WTC11 (cell line): Measurements from ENCODE around the gene NUB1. TPM values are rescaled to one million over a fixed set of nuclear protein-coding genes. Genes with fewer than 3 reads are reported as not detected.

Experiments
- ATAC-seq: fragments of 200-7000 bp; cut with Tn5 transposase; 2 replicates; pipeline ENCODE4 v1.10.0; 2021; ENCODE audit warnings: mild to moderate bottlenecking, moderate library complexity
- CTCF ChIA-PET: fragments of 300-600 bp; sonication (Branson Sonifier 250); formaldehyde crosslinking; loops from one replicate; lab custom pipeline; 2021; ENCODE audit warnings: antibody characterized with exemption; lab: Charles Lee
- POLR2A ChIA-PET: fragments of 350-600 bp; sonication (Branson Sonifier 250); formaldehyde crosslinking; loops from one replicate; lab custom pipeline; 2021; ENCODE audit warnings: antibody characterized with exemption; lab: Charles Lee
- DNase-seq: peaks from one replicate; pipeline ENCODE4 v3.0.0; 2021; ENCODE audit warnings: low spot score
- H3K27ac Mint-ChIP-seq: 2 replicates; pipeline ENCODE4 v1.8.0; 2021; ENCODE audit warnings: mixed read lengths
- H3K27me3 Mint-ChIP-seq: 2 replicates; pipeline ENCODE4 v1.8.0; 2021; ENCODE audit warnings: low read depth, mild to moderate bottlenecking, moderate library complexity, mixed read lengths
- H3K36me3 Mint-ChIP-seq: 2 replicates; pipeline ENCODE4 v1.8.0; 2021; ENCODE audit warnings: mixed read lengths
- H3K4me1 Mint-ChIP-seq: 2 replicates; pipeline ENCODE4 v1.8.0; 2022; ENCODE audit warnings: mixed read lengths
- H3K4me3 Mint-ChIP-seq: 2 replicates; pipeline ENCODE4 v1.8.0; 2021; ENCODE audit warnings: mild to moderate bottlenecking, moderate library complexity, mixed read lengths
- H3K9me3 Mint-ChIP-seq: 2 replicates; pipeline ENCODE4 v1.8.0; 2021; ENCODE audit warnings: mixed read lengths
- E2F1 ChIP-seq: sonication (generic); formaldehyde crosslinking; IDR thresholded peaks from 2 replicates; pipeline ENCODE4 v1.8.0; 2022; ENCODE audit warnings: mild to moderate bottlenecking, missing genetic modification reagents
- FOXP4 ChIP-seq: sonication (generic); formaldehyde crosslinking; IDR thresholded peaks from 2 replicates; pipeline ENCODE4 v1.8.0; 2022; ENCODE audit warnings: mild to moderate bottlenecking, missing genetic modification reagents
- IRF1 ChIP-seq: sonication (generic); formaldehyde crosslinking; IDR thresholded peaks from 2 replicates; pipeline ENCODE4 v1.8.0; 2023; ENCODE audit warnings: missing genetic modification reagents
- JAZF1 ChIP-seq: fragments of 250-450 bp; sonication (Bioruptor Pico); IDR thresholded peaks from 2 replicates; pipeline ENCODE4 v1.9.0; 2021; ENCODE audit warnings: moderate library complexity, mild to moderate bottlenecking, inconsistent platforms
- JUN ChIP-seq: sonication (generic); formaldehyde crosslinking; IDR thresholded peaks from 2 replicates; pipeline ENCODE4 v1.8.0; 2023; ENCODE audit warnings: mild to moderate bottlenecking, missing genetic modification reagents
- NFE2L1 ChIP-seq: sonication (generic); formaldehyde crosslinking; IDR thresholded peaks from 2 replicates; pipeline ENCODE4 v1.8.1; 2023; ENCODE audit warnings: missing genetic modification reagents
- NR1H2 ChIP-seq: sonication (generic); formaldehyde crosslinking; IDR thresholded peaks from 2 replicates; pipeline ENCODE4 v1.9.0; 2021; ENCODE audit warnings: mild to moderate bottlenecking, moderate library complexity, missing genetic modification reagents
- TEAD1 ChIP-seq: sonication (generic); formaldehyde crosslinking; IDR thresholded peaks from 2 replicates; pipeline ENCODE4 v1.8.0; 2022; ENCODE audit warnings: mild to moderate bottlenecking, missing genetic modification reagents
- TEAD4 ChIP-seq: sonication (generic); formaldehyde crosslinking; IDR thresholded peaks from 2 replicates; pipeline ENCODE4 v1.8.0; 2022; ENCODE audit warnings: mild to moderate bottlenecking, missing genetic modification reagents
- ZNF121 ChIP-seq: sonication (generic); formaldehyde crosslinking; IDR thresholded peaks from 2 replicates; pipeline ENCODE4 v1.8.0; 2023; ENCODE audit warnings: missing genetic modification reagents
- ZNF232 ChIP-seq: sonication (generic); formaldehyde crosslinking; IDR thresholded peaks from 2 replicates; pipeline ENCODE4 v1.8.0; 2022; ENCODE audit warnings: mild to moderate bottlenecking, missing genetic modification reagents
- ZNF416 ChIP-seq: fragments of 250-450 bp; sonication (Bioruptor Pico); IDR thresholded peaks from 2 replicates; pipeline ENCODE4 v1.9.0; 2021; ENCODE audit warnings: mild to moderate bottlenecking, inconsistent platforms
- ZNF423 ChIP-seq: fragments of 250-450 bp; sonication (Bioruptor Pico); IDR thresholded peaks from 2 replicates; pipeline ENCODE4 v2.1.2; 2022; ENCODE audit warnings: mild to moderate bottlenecking, moderate library complexity
- ZNF512 ChIP-seq: sonication (generic); formaldehyde crosslinking; IDR thresholded peaks from 2 replicates; pipeline ENCODE4 v1.8.1; 2022; ENCODE audit warnings: missing genetic modification reagents, borderline replicate concordance
- ZNF532 ChIP-seq: fragments of 250-450 bp; sonication (Bioruptor Pico); IDR thresholded peaks from 2 replicates; pipeline ENCODE4 v1.9.0; 2021; ENCODE audit warnings: mild to moderate bottlenecking, borderline replicate concordance
- total RNA-seq: library from RNA; stranded (reverse); gene quantifications from 3 replicates; pipeline ENCODE4 v1.2.3, GENCODE V29; 2021
- TF ChIP-seq, protein P1 (sequence below): fragments of 250-450 bp; sonication (Bioruptor Pico); IDR thresholded peaks from 2 replicates; pipeline ENCODE4 v1.8.0; 2021; ENCODE audit warnings: mild to moderate bottlenecking
- TF ChIP-seq, protein P2 (sequence below): sonication (generic); formaldehyde crosslinking; IDR thresholded peaks from 2 replicates; pipeline ENCODE4 v1.8.1; 2023; ENCODE audit warnings: mild to moderate bottlenecking, missing genetic modification reagents, moderate library complexity
- TF ChIP-seq, protein P3 (sequence below): sonication (generic); formaldehyde crosslinking; IDR thresholded peaks from 2 replicates; pipeline ENCODE4 v1.8.0; 2023; ENCODE audit warnings: missing genetic modification reagents, mild to moderate bottlenecking, borderline replicate concordance
- TF ChIP-seq, protein P4 (sequence below): sonication (generic); formaldehyde crosslinking; IDR thresholded peaks from 2 replicates; pipeline ENCODE4 v1.8.1; 2023; ENCODE audit warnings: mild to moderate bottlenecking, missing genetic modification reagents

NUB1 gene
- total RNA-seq, 1 experiment from 2014 or later, result 38.3 TPM

GRCh38 chr7:151424799-151425198 is 83.2 kb downstream of the NUB1 start:
- peaks cover 16% of the 10 kb centered on the region for H3K36me3 Mint-ChIP-seq
- CTCF ChIA-PET, result no interaction called here
- H3K9me3 Mint-ChIP-seq, result peaks cover 32% of the 10 kb centered on the region
- H3K27me3 Mint-ChIP-seq, result peaks cover 30% of the 10 kb centered on the region
- ATAC-seq (no peak), DNase-seq (no peak)
- H3K27ac Mint-ChIP-seq, result no peak overlapping the region
- peaks cover 26% of the 10 kb centered on the region for H3K4me1 Mint-ChIP-seq
- POLR2A ChIA-PET, result no interaction called here
- no peak overlapping the region for H3K4me3 Mint-ChIP-seq
- no peak for TF ChIP-seq NR1H2 (CRISPR knock-in tag)
- no peak for TF ChIP-seq NFE2L1 (CRISPR knock-in tag)
- TF ChIP-seq ZNF232 (CRISPR knock-in tag), result no peak
- TF ChIP-seq, protein P1, sequence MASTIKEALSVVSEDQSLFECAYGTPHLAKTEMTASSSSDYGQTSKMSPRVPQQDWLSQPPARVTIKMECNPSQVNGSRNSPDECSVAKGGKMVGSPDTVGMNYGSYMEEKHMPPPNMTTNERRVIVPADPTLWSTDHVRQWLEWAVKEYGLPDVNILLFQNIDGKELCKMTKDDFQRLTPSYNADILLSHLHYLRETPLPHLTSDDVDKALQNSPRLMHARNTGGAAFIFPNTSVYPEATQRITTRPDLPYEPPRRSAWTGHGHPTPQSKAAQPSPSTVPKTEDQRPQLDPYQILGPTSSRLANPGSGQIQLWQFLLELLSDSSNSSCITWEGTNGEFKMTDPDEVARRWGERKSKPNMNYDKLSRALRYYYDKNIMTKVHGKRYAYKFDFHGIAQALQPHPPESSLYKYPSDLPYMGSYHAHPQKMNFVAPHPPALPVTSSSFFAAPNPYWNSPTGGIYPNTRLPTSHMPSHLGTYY (CRISPR knock-in tag), result no peak
- TF ChIP-seq, protein P2, sequence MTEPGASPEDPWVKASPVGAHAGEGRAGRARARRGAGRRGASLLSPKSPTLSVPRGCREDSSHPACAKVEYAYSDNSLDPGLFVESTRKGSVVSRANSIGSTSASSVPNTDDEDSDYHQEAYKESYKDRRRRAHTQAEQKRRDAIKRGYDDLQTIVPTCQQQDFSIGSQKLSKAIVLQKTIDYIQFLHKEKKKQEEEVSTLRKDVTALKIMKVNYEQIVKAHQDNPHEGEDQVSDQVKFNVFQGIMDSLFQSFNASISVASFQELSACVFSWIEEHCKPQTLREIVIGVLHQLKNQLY (CRISPR knock-in tag), result no peak
- no peak for TF ChIP-seq ZNF512 (CRISPR knock-in tag)
- no peak for TF ChIP-seq JUN
- TF ChIP-seq FOXP4 (CRISPR knock-in tag), result no peak
- no peak for TF ChIP-seq IRF1 (CRISPR knock-in tag)
- TF ChIP-seq, protein P3, sequence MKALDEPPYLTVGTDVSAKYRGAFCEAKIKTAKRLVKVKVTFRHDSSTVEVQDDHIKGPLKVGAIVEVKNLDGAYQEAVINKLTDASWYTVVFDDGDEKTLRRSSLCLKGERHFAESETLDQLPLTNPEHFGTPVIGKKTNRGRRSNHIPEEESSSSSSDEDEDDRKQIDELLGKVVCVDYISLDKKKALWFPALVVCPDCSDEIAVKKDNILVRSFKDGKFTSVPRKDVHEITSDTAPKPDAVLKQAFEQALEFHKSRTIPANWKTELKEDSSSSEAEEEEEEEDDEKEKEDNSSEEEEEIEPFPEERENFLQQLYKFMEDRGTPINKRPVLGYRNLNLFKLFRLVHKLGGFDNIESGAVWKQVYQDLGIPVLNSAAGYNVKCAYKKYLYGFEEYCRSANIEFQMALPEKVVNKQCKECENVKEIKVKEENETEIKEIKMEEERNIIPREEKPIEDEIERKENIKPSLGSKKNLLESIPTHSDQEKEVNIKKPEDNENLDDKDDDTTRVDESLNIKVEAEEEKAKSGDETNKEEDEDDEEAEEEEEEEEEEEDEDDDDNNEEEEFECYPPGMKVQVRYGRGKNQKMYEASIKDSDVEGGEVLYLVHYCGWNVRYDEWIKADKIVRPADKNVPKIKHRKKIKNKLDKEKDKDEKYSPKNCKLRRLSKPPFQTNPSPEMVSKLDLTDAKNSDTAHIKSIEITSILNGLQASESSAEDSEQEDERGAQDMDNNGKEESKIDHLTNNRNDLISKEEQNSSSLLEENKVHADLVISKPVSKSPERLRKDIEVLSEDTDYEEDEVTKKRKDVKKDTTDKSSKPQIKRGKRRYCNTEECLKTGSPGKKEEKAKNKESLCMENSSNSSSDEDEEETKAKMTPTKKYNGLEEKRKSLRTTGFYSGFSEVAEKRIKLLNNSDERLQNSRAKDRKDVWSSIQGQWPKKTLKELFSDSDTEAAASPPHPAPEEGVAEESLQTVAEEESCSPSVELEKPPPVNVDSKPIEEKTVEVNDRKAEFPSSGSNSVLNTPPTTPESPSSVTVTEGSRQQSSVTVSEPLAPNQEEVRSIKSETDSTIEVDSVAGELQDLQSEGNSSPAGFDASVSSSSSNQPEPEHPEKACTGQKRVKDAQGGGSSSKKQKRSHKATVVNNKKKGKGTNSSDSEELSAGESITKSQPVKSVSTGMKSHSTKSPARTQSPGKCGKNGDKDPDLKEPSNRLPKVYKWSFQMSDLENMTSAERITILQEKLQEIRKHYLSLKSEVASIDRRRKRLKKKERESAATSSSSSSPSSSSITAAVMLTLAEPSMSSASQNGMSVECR (CRISPR knock-in tag), result no peak
- TF ChIP-seq ZNF423, result no peak
- TF ChIP-seq ZNF532 (CRISPR knock-in tag), result no peak
- TF ChIP-seq E2F1, result no peak
- no peak for TF ChIP-seq TEAD4
- no peak for TF ChIP-seq JAZF1 (CRISPR knock-in tag)
- TF ChIP-seq ZNF121, result no peak
- TF ChIP-seq, protein P4, sequence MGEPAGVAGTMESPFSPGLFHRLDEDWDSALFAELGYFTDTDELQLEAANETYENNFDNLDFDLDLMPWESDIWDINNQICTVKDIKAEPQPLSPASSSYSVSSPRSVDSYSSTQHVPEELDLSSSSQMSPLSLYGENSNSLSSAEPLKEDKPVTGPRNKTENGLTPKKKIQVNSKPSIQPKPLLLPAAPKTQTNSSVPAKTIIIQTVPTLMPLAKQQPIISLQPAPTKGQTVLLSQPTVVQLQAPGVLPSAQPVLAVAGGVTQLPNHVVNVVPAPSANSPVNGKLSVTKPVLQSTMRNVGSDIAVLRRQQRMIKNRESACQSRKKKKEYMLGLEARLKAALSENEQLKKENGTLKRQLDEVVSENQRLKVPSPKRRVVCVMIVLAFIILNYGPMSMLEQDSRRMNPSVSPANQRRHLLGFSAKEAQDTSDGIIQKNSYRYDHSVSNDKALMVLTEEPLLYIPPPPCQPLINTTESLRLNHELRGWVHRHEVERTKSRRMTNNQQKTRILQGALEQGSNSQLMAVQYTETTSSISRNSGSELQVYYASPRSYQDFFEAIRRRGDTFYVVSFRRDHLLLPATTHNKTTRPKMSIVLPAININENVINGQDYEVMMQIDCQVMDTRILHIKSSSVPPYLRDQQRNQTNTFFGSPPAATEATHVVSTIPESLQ (CRISPR knock-in tag), result no peak
- TF ChIP-seq TEAD1 (CRISPR knock-in tag), result no peak
- no peak for TF ChIP-seq ZNF416 (CRISPR knock-in tag)
